H1 (cell line): ENCODE data around the gene LMNTD1. TPM values are rescaled to one million over a fixed set of nuclear protein-coding genes. Genes with fewer than 3 reads are reported as not detected.

Experiments
- EP300 ChIP-seq, 2 experiments: IDR thresholded peaks; 1 replicate in 1 of 2; 2 replicates in 1 of 2; pipeline ENCODE4 v1.6.1; 2011 to 2012; ENCODE audit warnings: low read depth in 2 of 2, low read length in 2 of 2, mild to moderate bottlenecking in 2 of 2, borderline replicate concordance in 1 of 2, inconsistent platforms in 1 of 2, moderate library complexity in 1 of 2
- HDAC2 ChIP-seq, 2 experiments: fragments of 300-600 bp in 1 of 2; sonication (generic) in 1 of 2; IDR thresholded peaks; 2 replicates each; pipeline ENCODE4 v1.6.1; 2011 to 2012; ENCODE audit warnings: low read depth in 2 of 2, low read length in 2 of 2, mild to moderate bottlenecking in 2 of 2, moderate library complexity in 2 of 2, borderline replicate concordance in 1 of 2, inconsistent platforms in 1 of 2
- HDAC6 ChIP-seq: IDR thresholded peaks from one replicate; pipeline ENCODE4 v1.7.1; 2012; ENCODE audit warnings: low read depth, mild to moderate bottlenecking, inconsistent platforms, low read length, moderate library complexity
- POLR2AphosphoS5 ChIP-seq: IDR thresholded peaks from 2 replicates; pipeline ENCODE4 v1.6.1; 2011; ENCODE audit warnings: low read depth, low read length
- polyA plus RNA-seq, 7 experiments: library from polyadenylated mRNA; depleted of rRNA in 3 of 7; stranded (reverse) in 5 of 7; unstranded in 2 of 7; fragments of >200 nt in 5 of 7; fragments of 200-250 nt in 2 of 7; gene quantifications; 1 replicate in 5 of 7; 2 replicates in 1 of 7; 4 replicates in 1 of 7; pipeline versions ENCODE4 v1.2.1 to v1.2.3, GENCODE V29; 2011 to 2013; ENCODE audit warnings: missing spikeins in 2 of 7, mixed read lengths in 2 of 7
- total RNA-seq: library from RNA; stranded (reverse); fragmentation: NEBNext Ultra II Directional; extraction: Animal tissue kit (Norgen Biotek cat#: 25700); gene quantifications from 2 replicates; pipeline ENCODE4 v1.2.1, GENCODE V29; 2021
- TF ChIP-seq, protein P1 (sequence below), 3 experiments: IDR thresholded peaks; 1 replicate in 2 of 3; 2 replicates in 1 of 3; pipeline versions ENCODE4 v1.5.1 to v1.6.1; 2011; ENCODE audit warnings: low read length in 3 of 3, mild to moderate bottlenecking in 3 of 3, inconsistent platforms in 2 of 3, low read depth in 1 of 3, moderate library complexity in 1 of 3; ENCODE audit not compliant: insufficient read depth in 1 of 3; ENCODE audit errors: control extremely low read depth in 1 of 3

The LMNTD1 gene
- total and polyA plus RNA-seq, 2 of the 8 experiments (the other 6 are each of a cell fraction or from before 2014, with no cell fraction given), result not detected

DNA sequence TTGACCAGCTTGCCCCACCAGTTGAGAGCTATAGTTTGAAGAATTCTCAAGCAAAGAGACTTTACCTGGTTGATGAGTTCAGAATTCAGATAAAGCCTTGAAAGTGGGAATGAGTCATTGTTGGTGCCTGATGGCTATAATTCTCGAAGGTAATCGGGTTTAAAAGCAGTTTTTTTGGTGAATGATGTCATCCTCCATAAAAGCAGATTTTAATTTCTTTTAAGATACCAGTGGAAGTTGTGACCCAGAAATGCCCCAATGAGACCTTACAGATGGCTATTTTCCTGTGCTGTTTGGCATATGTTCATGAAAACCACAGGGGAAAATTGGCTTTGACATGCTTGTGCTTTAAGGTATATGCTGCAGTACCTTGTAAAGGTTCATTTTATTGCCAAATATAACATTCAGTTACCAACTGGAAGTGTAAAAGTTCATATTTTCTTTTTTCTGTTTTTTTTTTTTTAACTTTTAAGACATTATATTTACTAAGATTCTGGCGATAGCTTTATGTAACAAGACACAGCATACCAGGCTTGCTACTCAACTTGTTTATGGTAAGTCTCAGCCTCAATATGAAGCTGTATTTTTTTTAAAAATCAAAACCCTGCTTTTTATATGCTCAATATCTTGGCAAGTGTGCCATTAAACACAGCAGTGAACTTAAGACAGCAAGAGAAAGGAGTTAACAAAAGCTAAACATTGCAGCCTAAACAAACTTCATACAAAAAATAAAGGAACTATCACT lies 119.3 kb downstream of the LMNTD1 start (continued):
- TF ChIP-seq, protein P1, sequence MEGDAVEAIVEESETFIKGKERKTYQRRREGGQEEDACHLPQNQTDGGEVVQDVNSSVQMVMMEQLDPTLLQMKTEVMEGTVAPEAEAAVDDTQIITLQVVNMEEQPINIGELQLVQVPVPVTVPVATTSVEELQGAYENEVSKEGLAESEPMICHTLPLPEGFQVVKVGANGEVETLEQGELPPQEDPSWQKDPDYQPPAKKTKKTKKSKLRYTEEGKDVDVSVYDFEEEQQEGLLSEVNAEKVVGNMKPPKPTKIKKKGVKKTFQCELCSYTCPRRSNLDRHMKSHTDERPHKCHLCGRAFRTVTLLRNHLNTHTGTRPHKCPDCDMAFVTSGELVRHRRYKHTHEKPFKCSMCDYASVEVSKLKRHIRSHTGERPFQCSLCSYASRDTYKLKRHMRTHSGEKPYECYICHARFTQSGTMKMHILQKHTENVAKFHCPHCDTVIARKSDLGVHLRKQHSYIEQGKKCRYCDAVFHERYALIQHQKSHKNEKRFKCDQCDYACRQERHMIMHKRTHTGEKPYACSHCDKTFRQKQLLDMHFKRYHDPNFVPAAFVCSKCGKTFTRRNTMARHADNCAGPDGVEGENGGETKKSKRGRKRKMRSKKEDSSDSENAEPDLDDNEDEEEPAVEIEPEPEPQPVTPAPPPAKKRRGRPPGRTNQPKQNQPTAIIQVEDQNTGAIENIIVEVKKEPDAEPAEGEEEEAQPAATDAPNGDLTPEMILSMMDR (IDR thresholded peaks at IDR 0.05; ENCODE audit: control extremely low read depth in 1 of 3, insufficient read depth in 1 of 3, low read depth in 1 of 3, low read length in 3 of 3), result no peak
- no peak for TF ChIP-seq HDAC2 (IDR thresholded peaks at IDR 0.05; ENCODE audit: borderline replicate concordance in 1 of 2, low read depth in 2 of 2, low read length in 2 of 2)
- TF ChIP-seq POLR2AphosphoS5, result no peak
- no peak for TF ChIP-seq HDAC6
- TF ChIP-seq EP300 (IDR thresholded peaks at IDR 0.05; ENCODE audit: borderline replicate concordance in 1 of 2, low read depth in 2 of 2, low read length in 2 of 2), result no peak
